Stimulated activated memory B cell treated with anti-CD40 and anti-IgM and Interleukin-4, amounts not matched to agents 10 μg/mL and 1 μg/mL and 100 μg/mL, for 72 hours (primary cell): Measurements from ENCODE around the gene ARL15.

Experiments
- ATAC-seq: fragments of 150-1000 bp; cut with Tn5 transposase; 2 replicates; pipeline ENCODE4 v1.10.0; 2021
- H3K27ac Mint-ChIP-seq: one replicate; pipeline ENCODE4 v1.8.0; 2022; ENCODE audit warnings: mild to moderate bottlenecking, mixed read lengths
- H3K27me3 Mint-ChIP-seq: one replicate; pipeline ENCODE4 v1.8.0; 2022; ENCODE audit warnings: mixed read lengths
- H3K36me3 Mint-ChIP-seq: one replicate; pipeline ENCODE4 v1.8.0; 2022; ENCODE audit warnings: mixed read lengths
- H3K4me1 Mint-ChIP-seq: one replicate; pipeline ENCODE4 v1.8.0; 2022; ENCODE audit warnings: mixed read lengths
- H3K4me3 Mint-ChIP-seq: one replicate; pipeline ENCODE4 v1.8.0; 2022; ENCODE audit warnings: mild to moderate bottlenecking, moderate library complexity, mixed read lengths
- H3K9me3 Mint-ChIP-seq: one replicate; pipeline ENCODE4 v1.8.0; 2022; ENCODE audit warnings: mixed read lengths

ARL15 gene

DNA sequence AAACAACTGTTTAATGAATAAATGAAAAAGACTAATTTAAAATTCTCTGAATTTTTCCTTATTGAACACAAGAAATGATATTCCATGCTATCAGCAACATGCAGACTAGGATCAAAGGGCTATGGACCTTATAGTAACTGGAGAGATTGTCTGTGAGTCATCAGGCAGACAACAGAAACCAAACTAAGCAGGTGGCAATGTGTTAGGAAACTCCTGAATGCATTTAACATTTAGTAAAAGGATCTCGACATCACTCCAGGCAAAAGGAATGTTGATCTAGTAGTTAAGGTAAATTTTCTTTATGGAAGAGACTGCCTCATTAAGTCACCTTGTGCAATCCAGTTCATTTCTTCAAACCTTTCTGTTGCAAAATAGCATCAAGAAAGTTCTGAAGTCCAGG is 58.4 kb downstream of the ARL15 start:
- Mint-ChIP-seq H3K4me1 (peaks cover 15% of the 10 kb centered on the region), H3K9me3 (no peaks in the 10 kb centered on the region), H3K36me3 (no peaks in the 10 kb centered on the region), H3K27me3 (no peaks in the 10 kb centered on the region), H3K27ac (no peak overlapping the region), H3K4me3 (no peak overlapping the region)
- no peak for ATAC-seq

DNA sequence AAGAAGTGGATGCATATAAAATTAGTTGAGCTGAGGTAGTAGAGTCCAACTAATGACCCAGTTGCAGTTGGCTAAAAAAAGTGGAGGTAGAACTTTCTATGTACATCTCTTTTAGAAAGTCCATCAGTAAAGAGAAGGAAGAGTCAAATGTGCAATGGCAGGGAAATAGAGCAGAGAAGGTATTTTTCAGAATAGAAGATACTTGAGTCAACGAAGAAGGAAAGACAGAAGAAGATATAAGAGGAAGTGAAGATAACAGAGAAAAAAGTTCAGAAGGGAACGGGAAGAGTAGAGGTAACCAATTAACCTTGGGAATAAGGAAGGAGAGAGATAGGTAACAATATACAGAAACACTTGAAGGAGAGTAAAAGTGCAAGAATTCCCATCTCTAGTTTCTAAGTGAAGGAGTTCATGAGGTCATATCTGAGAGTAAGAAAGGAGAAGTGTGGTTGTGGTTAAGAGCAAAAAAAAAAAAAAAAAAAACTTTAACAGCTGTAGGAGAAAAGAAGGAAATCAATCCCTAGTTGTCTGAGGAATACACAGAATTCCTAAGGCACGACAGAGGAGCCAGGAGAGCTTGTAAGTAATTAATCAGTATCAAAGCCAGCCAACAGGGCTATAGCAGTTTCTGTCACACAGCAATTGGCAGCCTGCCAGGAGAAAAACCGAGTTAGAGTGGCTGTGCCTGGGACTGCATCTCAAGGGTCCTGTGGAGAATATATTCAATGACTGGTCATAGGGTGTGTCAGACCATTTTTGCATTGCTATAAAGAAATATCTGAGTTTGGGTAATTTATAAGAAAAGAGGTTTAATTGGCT is 61.0 kb downstream of the ARL15 start:
- no peak overlapping the region for H3K27ac Mint-ChIP-seq
- peak; percentile 71 for ATAC-seq
- H3K4me1 Mint-ChIP-seq: no peaks in the 10 kb centered on the region
- no peak overlapping the region for H3K4me3 Mint-ChIP-seq
- no peaks in the 10 kb centered on the region for H3K36me3 Mint-ChIP-seq
- no peaks in the 10 kb centered on the region for H3K27me3 Mint-ChIP-seq
- no peaks in the 10 kb centered on the region for H3K9me3 Mint-ChIP-seq

DNA sequence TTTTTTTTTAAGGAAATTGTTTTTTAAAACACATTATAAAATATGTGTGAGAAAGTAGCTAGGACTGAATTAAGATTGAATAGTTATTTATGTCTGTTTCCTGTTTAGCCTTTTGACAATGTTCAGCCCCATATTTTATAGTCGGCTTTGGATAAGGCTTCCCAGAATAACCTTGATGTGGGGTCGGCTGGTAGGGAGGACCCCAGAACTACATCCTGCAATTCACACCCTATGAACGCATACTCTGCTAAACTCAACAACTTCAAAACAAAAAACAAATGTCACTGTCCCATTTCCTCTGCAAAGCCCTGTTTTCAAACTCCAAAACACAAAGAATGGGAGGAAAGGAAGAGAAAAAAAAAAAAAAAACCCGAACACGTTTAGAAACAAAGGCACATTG is 63.1 kb downstream of the ARL15 start:
- Mint-ChIP-seq H3K36me3 (no peaks in the 10 kb centered on the region), H3K9me3 (no peaks in the 10 kb centered on the region), H3K27ac (no peak overlapping the region), H3K27me3 (no peaks in the 10 kb centered on the region), H3K4me3 (no peak overlapping the region), H3K4me1 (no peaks in the 10 kb centered on the region)
- no peak for ATAC-seq

DNA sequence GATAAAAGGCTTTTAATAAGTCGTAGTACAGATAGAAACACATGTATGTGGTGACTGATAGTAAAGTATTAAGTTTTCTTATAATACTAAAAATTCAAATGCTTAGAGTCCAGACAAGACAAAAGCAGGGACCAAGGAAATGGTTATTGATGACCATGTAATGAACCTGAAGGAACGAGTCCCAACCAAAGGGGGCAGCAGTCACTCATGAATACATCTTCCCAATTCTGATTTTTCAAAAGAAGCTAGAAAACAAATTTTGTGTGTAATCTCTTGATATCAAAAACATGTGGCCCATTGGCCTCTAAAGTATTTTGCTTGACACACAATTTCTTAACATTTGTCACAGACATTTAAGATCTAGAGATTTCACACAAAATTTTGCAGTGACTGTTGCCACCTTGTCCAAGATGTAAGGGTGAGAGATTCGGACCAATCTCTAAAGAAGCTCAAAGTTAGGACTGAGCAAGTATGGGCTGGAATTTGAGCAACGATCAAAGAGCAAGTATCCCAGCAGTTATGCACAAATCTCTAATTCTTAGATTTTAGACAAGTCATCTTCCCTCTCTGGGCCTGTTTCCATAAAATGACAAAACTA is 66.8 kb downstream of the ARL15 start:
- no peak for ATAC-seq
- Mint-ChIP-seq H3K9me3 (no peaks in the 10 kb centered on the region), H3K4me1 (no peaks in the 10 kb centered on the region), H3K4me3 (no peak overlapping the region), H3K27me3 (no peaks in the 10 kb centered on the region), H3K36me3 (no peaks in the 10 kb centered on the region), H3K27ac (no peak overlapping the region)

DNA sequence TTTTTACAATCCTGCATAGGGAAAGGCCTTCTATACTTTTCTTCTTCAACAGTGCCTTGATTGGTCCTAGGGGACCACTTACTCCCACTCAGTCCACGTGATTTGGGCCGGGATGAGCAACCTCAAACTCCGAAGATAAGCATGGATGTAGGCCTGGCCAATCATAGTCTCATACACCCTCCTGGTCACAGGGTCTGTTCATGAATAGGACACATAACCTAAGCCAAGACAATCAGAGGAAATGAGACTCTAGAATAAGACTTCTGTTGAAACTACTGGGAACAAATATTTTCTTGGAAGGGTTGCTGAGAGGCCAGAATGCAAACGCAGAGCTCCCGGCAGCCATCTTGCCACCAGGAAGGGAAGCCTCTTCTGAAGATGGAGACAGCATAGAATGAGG is 68.1 kb downstream of the ARL15 start:
- Mint-ChIP-seq H3K27me3 (no peaks in the 10 kb centered on the region), H3K4me3 (no peak overlapping the region), H3K4me1 (no peaks in the 10 kb centered on the region), H3K36me3 (no peaks in the 10 kb centered on the region), H3K27ac (no peak overlapping the region), H3K9me3 (peaks cover 3% of the 10 kb centered on the region)
- ATAC-seq: no peak

DNA sequence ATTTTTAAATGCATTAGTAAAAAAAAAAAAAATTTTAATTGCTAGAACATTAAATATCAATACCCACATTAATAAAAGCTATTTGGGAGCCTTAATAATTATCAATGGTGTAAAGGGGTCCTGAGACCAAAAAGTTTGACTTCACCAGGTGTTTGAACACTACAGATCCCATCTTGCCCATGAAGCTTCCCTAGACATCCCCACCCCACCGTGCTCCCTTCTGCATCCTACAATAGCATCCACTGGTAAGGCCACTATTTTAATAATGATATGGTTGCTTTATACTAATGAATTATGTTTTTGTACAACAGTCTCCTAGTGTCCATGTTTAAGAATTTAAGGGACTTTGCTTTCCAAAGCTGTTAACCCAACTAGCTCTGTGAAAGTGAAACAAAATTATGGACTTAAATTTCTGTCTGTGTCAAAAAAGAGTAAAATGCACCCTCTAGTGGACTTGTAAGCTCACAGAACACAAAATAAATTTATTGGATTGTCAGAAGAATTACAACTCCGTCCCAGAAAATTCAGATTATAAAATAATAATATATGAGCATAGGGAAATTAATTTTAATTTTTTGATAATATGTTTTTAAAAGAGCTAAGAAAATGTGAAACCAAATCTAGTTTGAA is 76.0 kb downstream of the ARL15 start:
- peaks cover 6% of the 10 kb centered on the region for H3K9me3 Mint-ChIP-seq
- no peaks in the 10 kb centered on the region for H3K27me3 Mint-ChIP-seq
- peaks cover 13% of the 10 kb centered on the region for H3K4me1 Mint-ChIP-seq
- no peak overlapping the region for H3K4me3 Mint-ChIP-seq
- ATAC-seq: no peak
- no peaks in the 10 kb centered on the region for H3K36me3 Mint-ChIP-seq
- H3K27ac Mint-ChIP-seq: no peak overlapping the region

DNA sequence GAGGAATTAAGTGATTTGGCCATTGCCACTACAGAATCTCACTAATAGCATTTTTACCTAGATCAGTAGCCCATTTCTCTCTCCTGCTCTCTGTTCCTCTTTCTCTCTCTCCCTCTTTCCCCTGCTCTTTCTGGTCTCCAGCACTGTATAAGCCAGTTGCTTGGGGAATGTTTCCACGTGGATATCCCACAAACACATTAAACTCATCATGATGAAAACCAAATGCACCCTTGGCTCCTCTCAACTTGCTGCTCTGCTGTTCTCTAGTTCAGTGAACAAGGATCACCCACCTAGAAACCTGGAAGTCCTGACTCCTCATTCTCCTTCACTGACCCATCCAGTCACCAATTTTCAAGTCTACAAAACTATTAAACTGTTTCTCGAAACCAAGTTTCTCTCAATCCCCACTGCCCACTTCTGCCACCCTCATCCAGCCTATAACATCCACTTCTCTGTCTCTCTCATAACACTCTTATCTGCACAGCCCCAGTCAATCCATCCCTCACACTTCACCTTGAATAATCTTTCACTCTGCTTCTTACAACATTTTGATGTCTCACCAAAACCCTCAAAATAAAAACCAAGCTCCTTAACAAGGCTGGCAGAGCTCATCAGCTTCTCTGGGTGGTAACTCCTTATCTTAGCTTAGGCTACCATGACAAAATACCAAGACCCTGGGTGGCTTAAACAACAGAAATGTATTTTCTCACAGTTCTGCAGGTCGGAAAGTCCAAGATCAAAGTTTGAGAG is 79.3 kb downstream of the ARL15 start:
- Mint-ChIP-seq H3K4me1 (peaks cover 33% of the 10 kb centered on the region), H3K27ac (no peak overlapping the region), H3K9me3 (no peaks in the 10 kb centered on the region), H3K27me3 (no peaks in the 10 kb centered on the region), H3K4me3 (no peak overlapping the region), H3K36me3 (peaks cover under 1% of the 10 kb centered on the region)
- ATAC-seq: no peak

DNA sequence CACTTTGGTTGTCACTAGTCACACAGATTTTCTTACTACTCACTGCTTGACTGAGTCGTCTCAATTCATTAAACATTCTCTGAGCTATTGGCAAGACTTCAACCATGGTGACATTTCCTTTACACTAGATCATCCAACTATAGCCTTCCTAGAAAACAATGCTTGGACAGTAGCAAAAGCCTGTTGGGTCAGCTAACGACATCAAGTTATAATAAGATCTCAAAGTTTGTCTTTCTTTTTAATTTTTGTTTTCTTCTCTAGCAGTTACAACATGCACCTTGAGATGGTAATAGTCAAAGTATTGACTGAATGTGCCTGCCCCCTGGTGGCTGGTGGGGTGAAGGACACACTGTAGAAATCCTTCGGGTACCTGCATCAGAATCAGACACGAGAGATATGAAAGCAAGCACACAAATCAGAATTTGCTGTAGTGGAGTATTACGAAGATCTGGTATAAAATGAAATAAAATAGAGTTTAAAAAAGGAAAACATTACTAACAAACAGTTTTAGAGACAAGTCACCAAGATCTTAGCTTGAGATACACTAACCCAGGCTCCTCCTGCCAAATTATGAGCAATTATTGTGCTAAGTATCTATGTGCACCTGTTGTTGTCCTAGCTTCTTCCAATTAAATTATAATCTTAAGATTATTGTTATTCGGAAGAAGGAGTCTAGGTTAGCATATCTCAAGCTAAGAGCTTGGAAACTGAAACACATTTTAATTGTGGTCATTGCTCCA is 81.2 kb downstream of the ARL15 start:
- peak; percentile 73 for ATAC-seq
- no peak overlapping the region for H3K4me3 Mint-ChIP-seq
- no peak overlapping the region for H3K27ac Mint-ChIP-seq

DNA sequence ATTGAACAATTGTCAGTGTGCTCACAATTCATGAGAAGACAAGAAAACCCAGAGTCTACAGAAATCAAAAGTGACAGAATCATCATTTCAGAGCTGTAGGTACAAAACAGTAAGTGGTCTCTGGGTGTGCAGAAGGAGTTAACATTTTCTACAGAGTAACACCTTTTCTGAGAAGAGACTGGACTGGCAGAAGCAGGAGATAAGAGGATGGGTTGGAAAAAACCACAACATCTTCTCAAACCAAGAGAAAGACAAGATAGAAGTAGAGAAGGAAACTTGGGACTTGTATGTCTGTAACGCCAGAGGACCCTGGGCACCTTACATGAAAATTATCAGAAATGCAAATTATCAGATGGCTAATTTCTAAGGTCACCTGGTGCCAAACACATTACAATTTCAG is 82.6 kb downstream of the ARL15 start:
- Mint-ChIP-seq H3K4me3 (no peak overlapping the region), H3K9me3 (no peaks in the 10 kb centered on the region), H3K36me3 (peaks cover 12% of the 10 kb centered on the region), H3K4me1 (peaks cover 44% of the 10 kb centered on the region), H3K27ac (no peak overlapping the region), H3K27me3 (no peaks in the 10 kb centered on the region)
- ATAC-seq: no peak

More for the DNA sequence above, 81.2 kb downstream of the ARL15 start:
- Mint-ChIP-seq H3K36me3 (peaks cover 12% of the 10 kb centered on the region), H3K4me1 (peaks cover 44% of the 10 kb centered on the region), H3K9me3 (no peaks in the 10 kb centered on the region), H3K27me3 (no peaks in the 10 kb centered on the region)

DNA sequence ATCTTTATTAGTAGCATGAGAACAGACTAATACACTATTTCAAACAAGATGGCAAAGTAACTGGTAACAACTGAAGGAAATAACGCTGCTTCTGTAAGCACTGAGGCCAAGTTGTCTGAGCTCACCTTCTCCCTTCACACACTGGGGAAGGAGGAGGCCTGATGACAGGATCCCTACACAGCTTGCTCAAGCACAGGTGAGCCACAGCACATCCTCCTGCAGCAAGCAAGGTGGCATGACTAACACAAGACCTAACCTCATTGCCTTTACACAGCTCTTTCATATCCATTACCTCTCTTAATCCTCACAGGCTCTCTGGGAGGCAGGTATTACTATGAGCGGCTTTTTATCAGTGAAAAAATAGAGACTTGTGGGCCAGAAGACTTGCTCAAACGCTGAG is 83.3 kb downstream of the ARL15 start:
- Mint-ChIP-seq H3K36me3 (peaks cover 12% of the 10 kb centered on the region), H3K27ac (no peak overlapping the region), H3K9me3 (no peaks in the 10 kb centered on the region), H3K27me3 (no peaks in the 10 kb centered on the region), H3K4me3 (no peak overlapping the region), H3K4me1 (peaks cover 42% of the 10 kb centered on the region)
- no peak for ATAC-seq

DNA sequence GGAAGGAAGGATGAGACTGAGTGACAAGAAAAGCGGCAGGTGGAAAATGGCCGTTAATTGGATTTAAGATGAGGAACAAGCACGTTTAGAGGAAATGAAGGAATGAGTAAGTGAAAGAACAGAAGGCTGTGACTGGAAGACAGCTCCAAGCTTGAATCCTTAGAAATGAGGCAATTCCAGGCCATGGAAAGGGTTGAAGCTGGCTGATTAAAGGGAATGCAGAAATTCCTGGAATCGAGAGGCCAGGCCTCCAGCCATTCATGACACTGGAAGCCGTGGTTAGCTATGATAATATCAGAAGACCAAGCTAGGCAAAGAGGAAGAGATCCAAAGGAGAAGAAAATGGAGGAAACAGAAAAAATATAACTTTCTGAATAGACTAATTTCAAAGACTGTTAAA is 84.2 kb downstream of the ARL15 start:
- no peak overlapping the region for H3K4me3 Mint-ChIP-seq
- H3K4me1 Mint-ChIP-seq: peaks cover 36% of the 10 kb centered on the region
- H3K36me3 Mint-ChIP-seq: peaks cover 12% of the 10 kb centered on the region
- H3K9me3 Mint-ChIP-seq: no peaks in the 10 kb centered on the region
- no peak overlapping the region for H3K27ac Mint-ChIP-seq
- no peaks in the 10 kb centered on the region for H3K27me3 Mint-ChIP-seq
- no peak for ATAC-seq

DNA sequence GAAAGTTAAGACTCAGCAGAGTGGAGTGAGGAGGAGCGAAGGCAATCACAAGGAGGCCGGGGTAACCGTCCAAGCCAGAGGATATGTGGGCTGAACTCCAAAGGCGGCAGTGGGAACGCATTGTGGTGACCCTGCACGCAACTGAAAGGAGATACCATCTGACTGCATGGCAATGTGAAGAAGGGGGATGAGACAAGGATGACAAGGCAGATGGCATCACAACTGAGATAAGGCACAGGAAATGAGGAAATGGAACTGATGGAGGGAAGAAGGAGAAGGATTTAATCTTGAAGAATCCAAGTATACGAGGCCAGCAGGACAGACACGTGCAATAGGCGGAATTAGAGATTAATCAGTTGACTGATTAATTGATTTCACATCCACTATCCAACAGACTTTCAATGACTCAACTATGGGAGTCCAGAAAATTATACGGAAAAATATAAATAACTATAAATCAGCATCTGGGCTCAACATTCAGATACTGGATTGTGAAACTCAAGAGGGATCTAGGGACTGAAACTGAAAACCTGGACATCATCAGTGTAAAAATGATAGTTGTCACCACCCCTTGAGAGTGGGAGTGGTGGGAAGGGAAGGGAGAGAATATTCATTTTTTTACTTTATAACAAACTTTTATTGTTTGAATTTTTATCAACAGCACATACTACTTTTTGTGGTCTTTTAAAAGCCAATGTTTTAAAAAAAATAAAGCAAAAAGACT is 86.1 kb downstream of the ARL15 start:
- no peaks in the 10 kb centered on the region for H3K9me3 Mint-ChIP-seq
- no peak overlapping the region for H3K27ac Mint-ChIP-seq
- H3K4me1 Mint-ChIP-seq: peaks cover 29% of the 10 kb centered on the region
- peaks cover 12% of the 10 kb centered on the region for H3K36me3 Mint-ChIP-seq
- no peaks in the 10 kb centered on the region for H3K27me3 Mint-ChIP-seq
- ATAC-seq: no peak
- no peak overlapping the region for H3K4me3 Mint-ChIP-seq

DNA sequence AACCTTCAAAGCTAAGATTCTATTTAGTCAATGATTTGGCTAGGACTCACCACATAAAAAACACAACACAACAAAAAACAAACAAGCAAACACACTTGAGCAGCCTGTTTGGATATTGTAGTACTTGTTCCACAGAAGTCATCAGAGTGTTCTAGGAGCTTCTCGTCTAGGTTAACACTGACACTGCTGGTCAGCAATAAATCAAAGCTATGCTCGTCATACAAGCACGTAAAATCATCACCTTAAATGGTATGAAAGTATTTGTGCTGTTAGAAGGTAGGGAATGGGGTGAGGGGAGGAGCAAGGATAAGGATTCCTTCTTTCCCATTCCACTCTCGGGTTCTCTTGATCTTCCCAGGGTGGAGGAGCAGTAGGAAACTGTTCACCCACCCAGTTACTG is 88.0 kb downstream of the ARL15 start:
- H3K4me3 Mint-ChIP-seq: no peak overlapping the region
- H3K4me1 Mint-ChIP-seq: peaks cover 19% of the 10 kb centered on the region
- ATAC-seq: no peak
- H3K27me3 Mint-ChIP-seq: no peaks in the 10 kb centered on the region
- no peaks in the 10 kb centered on the region for H3K9me3 Mint-ChIP-seq
- H3K36me3 Mint-ChIP-seq: peaks cover 12% of the 10 kb centered on the region
- H3K27ac Mint-ChIP-seq: no peak overlapping the region

DNA sequence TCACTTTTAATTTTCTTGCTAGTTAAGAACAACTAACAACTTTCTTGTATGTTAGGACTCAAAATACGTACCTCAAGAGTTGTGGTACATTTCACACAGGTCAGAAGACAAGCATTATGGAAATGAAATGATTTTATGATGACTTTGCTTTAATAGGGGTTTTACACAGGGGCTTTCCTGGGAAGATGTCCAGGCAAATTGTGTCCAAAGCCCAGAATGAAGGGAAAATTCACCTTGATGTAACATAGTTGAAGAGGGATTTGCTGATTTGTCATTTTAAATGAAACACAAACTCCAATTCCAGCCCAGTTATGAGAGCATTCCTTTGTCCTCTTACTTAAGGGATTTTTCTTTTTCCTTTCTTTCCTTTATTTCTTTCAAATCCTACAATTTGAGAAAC is 89.2 kb downstream of the ARL15 start:
- ATAC-seq: no peak
- Mint-ChIP-seq H3K9me3 (no peaks in the 10 kb centered on the region), H3K27me3 (no peaks in the 10 kb centered on the region), H3K27ac (no peak overlapping the region), H3K4me1 (peaks cover 11% of the 10 kb centered on the region), H3K4me3 (no peak overlapping the region), H3K36me3 (peaks cover 12% of the 10 kb centered on the region)
